ENCODE data around the gene SLC16A1.
"Not testable (repeated sequence)": the region's sequence is repeated elsewhere in the genome, so short reads cannot be mapped to it uniquely, and the experiment has no call there.

- not testable (repeated sequence) for TF ChIP-seq ZNF207 (IDR thresholded peaks at IDR 0.05; ENCODE audit: borderline replicate concordance); TAF1 (IDR thresholded peaks at IDR 0.05; ENCODE audit: borderline replicate concordance, low read depth, low read length); POLR2AphosphoS5 (IDR thresholded peaks at IDR 0.05; ENCODE audit: low read length); ZBTB33 (IDR thresholded peaks at IDR 0.05); RFX5 (IDR thresholded peaks at IDR 0.05; ENCODE audit: low read depth, low read length); ATF7 (IDR thresholded peaks at IDR 0.05; ENCODE audit: low read depth)
Measured at GRCh38 chr1:112884996-112885395, 71.0 kb downstream of the SLC16A1 start.
